Activated effector memory CD4-positive, alpha-beta T cell treated with anti-CD3 and anti-CD28 coated beads, Interleukin-2, amount 50 U/mL, for 16 hours (primary cell): ENCODE data around the gene TSPEAR.

Experiments
- DNase-seq: peaks from one replicate; pipeline ENCODE4 v3.0.0-alpha.2; 2020

Gene TSPEAR

GRCh38 chr21:44524414-44525371 is 186.7 kb downstream of the TSPEAR start:
- no peak for DNase-seq

- DNase-seq, result no peak
Measured at GRCh38 chr21:44523567-44524413, 187.6 kb downstream of the TSPEAR start.

DNA sequence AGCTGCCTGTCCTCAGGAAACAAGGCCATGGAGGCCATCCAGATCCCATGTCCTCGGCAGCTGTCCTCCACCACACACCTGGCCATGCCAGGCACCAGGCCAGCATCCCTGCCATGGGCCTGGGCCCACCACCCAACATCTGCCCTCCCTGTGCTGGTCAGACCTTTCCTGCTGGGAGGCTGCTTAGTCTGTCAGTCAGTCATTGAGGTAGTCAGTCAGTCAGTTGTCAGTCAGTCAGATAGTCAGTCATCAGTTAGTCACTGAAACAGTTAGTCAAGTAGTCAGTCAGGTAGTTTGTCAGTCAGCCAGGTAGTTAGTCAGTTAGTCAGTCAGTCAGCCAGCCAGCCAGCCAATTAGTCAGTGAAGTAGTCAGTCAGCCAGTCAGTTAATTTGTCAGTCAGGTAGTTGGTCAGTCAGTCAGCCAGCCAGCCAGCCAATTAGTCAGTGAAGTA is 188.6 kb downstream of the TSPEAR start:
- DNase-seq, result no peak

DNA sequence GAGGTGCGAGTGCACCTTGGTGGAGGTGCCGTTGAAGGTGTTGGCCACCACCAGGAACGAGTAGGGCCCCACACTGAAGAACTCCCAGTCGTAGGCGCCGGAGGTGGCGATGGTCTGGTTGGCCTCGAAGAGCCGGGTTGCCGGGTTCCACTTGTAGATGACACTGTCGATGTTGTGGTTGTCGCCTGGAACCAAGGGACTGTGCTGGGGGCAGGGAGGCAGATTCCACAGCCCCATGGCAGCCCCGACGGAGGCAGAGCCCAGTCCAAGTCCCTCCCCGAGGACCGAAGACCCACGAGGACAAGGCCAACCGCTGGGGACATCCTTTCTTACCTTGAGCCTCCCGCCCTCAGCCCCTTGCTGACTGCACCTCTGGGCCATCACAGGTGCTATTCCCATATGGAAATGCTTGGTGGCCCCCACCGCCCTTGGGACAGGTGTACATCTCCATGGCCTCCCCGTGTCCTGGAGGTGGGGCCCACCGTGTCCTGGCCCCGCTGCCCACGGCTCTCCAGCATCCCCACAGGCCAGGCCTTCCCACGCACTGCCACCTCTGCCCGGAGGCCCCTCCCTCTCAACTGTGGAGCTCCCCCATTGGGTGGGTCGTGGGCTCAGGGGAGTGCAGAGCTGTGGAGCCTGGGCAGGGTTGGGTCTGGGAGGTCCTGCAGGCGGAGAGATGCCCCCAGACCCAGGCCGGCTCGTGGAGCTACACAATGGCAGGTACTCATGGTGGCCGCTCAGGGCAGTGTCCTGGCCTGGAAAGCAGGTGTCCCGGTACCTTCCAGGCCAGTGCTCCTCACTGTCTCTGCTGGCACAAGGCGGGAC is 189.2 kb downstream of the TSPEAR start:
- peak; percentile 56 for DNase-seq

GRCh38 chr21:44521301-44521927 is 190.0 kb downstream of the TSPEAR start:
- peak; percentile 54 for DNase-seq

DNA sequence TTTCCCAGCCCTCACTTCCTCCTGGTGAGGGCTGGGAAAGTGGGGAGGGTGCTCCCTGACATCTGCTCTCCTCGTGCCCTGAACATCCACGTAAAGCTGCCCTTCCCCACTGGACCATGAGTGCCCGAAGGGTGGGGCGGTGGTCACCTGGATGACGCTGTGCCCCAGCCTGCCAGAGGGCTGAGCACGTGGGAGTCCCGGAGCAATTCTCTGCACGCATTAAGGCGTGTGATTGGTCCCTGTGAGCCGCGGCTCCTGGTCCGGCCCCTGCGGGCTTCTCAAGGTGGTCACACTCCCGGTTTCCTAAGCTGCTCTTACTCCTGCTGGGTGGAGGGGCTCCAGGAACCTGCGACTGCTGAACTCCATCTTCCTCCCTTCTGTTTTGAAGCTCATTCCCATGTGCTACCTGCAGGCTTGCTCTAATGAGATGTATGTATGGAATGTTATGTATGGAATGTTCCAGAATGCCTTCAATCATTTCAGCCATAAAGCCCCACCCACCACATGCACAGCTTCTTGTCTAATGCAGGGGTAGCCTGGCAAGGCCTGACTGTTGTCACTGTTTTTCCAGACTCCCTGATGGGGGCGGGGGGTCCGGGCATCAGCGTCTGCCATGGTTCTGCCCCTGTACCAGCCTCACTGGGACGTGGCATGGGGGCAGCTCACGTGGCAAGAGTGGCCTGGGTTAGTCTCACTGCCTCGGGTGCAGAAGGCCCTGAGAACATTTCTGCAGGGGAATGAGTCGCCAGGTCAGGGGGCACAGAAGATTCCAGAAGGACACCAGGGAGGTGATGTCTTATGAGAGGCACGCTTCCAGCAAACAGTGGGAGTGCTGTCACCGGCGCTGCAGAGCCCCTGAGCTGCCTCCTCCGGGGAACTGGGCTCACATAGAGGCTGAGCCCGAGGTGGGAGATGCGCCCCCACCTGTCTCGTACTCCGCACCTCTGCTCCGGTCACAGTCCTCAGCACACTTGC is 190.8 kb downstream of the TSPEAR start:
- DNase-seq, result peak; percentile 41

DNA sequence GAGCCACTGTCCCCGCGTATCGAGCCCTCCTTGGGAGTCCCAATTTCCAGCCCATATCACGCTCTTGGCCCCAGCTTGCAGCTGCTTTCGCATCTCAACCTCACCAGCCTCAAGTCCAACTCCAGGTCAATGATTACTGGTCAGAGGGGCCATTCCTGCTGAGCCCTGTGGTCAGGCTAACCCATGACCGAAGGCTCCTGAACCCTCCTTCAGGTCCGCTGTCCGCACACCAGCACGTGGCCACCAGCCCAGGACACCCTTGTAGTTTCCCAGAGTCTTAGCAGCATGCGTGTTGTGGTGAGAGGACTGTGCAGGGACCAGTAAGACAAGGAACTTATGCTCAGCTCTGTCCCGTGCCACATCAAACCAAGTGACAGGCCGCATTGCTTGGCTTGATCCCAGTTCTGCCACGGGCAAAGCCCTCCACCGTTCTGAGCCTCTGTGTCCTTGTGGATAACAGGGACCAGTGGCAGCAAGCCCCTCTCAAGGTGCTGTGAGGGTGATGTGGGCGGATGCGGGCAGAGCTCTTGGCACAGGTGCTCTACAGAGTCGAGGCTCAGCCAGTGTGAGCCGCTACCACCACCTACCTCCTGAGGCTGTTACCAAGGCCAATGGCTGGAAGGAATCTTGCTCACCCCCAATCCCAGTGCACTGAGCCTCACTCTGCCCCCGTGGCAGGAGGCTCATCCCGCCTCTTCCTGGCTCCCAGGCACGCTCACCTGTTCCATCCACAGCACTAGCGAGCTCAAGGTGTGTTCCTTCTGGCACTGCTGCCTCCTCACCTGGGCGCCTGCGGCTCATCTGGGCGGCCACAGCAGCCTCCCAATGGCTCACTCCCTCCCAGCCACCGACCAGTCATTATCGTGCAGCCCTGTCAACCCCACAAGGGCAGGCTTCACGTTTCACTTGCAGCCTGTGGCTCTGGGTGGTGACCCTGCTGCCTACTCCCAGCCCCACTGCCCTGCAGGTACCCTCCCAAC is 191.7 kb downstream of the TSPEAR start:
- no peak for DNase-seq

DNA sequence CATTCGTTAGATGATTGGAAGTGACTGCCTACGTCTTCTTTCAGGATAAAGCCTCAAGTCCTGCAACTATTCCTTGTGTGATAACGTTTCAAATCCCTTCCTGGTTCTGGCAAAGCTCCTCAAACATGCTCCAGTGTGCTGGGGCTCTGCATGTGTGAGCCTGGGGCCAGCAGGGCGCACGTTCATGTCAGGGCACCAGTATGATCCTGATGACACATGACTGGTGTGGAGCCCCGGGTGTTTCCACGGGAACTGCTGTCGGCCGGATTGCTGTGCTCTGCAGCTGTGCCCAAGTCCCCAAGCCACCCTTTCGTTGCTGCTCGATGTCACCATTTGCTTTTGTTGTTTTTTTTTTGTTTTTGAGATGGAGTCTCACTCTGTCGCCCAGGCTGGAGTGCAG is 192.7 kb downstream of the TSPEAR start:
- no peak for DNase-seq

- no peak for DNase-seq
Measured at GRCh38 chr21:44517175-44517899, 194.0 kb downstream of the TSPEAR start.

DNA sequence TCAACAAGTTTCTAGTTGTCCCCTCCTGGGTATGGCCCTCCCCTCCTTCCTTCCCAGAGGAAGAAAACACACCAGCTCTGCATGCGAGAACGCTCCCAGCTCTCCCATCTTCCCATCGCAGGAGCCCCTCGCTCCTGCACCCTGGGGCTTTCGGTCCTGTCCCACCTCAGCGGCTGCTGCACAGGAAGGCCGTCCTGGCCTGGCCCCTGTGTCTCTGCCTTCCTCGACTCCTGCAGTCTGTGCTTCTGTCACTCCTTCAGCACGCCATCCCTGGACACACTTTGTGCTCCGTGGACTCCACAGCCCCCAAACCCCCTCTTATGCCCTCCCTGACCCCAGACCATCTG is 194.6 kb downstream of the TSPEAR start:
- DNase-seq, result no peak

- DNase-seq, result no peak
Measured at GRCh38 chr21:44516342-44516741, 195.0 kb downstream of the TSPEAR start.

GRCh38 chr21:44515359-44516165 is 195.8 kb downstream of the TSPEAR start:
- no peak for DNase-seq

DNA sequence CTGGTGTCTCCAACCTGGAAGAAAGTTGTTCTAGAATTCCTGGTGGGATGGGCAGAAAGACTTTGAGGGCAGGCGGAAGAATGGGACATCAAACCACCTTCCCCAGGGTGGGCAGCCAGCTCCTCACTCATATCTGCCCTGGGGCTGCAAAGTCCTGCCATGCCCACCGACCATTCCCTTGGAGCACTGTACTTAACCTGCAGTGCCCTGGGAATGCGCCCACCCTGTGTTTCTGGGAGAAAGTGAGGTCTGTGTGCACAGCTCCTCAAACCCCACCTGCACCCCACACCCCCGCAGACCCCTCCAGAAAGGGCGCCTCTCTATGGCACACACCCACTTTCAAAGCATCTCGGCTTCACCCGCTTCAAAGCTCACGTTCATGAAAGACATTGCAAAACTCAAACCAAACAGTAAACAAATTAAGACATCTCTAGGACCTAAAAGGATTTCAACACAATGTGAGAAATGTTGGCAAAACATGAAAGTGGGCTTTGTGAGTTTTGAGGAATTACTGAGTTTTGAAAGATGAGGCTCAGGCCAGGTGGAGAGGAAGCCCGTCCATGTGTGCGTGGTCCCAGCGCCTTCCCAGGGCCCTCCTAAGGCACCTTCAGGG is 196.5 kb downstream of the TSPEAR start:
- DNase-seq, result no peak

DNA sequence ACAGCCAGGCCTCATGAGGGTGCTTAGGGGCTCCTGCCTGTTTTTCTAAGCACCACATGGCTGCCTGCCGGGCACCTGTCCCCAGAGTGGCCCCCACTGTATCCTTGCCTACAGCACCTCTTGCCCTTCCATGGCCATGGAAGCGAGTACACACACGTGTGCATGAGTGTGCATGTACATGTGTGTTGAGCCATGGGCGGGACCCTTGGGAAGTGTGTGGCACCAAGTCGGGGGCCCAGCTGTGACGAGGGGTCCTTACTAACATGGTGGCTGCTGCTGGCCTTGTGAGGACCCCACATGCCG is 197.2 kb downstream of the TSPEAR start:
- DNase-seq, result no peak

- DNase-seq, result no peak
Measured at GRCh38 chr21:44513389-44514217, 197.8 kb downstream of the TSPEAR start.

GRCh38 chr21:44512496-44513388 is 198.6 kb downstream of the TSPEAR start:
- DNase-seq, result no peak
